Caco-2 (cell line): ENCODE measurements around the gene DRAP1. TPM values are rescaled to one million over a fixed set of nuclear protein-coding genes. Genes with fewer than 3 reads are reported as not detected.

Experiments used
- BruUV-seq: library from RNA; stranded (reverse); fragments of 400-500 nt; replicated peaks from 2 replicates; lab custom pipeline; 2021; lab: Mats Ljungman, UMichigan
- CTCF ChIA-PET: fragments of 300-600 bp; sonication (Branson Sonifier 250); formaldehyde crosslinking; loops from one replicate; lab custom pipeline; 2022; ENCODE audit warnings: antibody characterized with exemption; lab: Charles Lee
- POLR2A ChIA-PET: fragments of 300-600 bp; sonication (Branson Sonifier 250); formaldehyde crosslinking; loops from one replicate; lab custom pipeline; 2022; ENCODE audit warnings: antibody characterized with exemption; lab: Charles Lee
- DNase-seq, 2 experiments: peaks; one replicate each; pipeline versions ENCODE4 v3.0.0 to v3.0.0-alpha.2; 2020 to 2022
- H3K27me3 ChIP-seq: replicated peaks from 2 replicates; pipeline ENCODE4 v1.6.0; 2011; ENCODE audit warnings: low read length; ENCODE audit not compliant: control insufficient read depth, insufficient read depth
- H3K36me3 ChIP-seq: 2 replicates; pipeline ENCODE4 v1.5.1; 2011; ENCODE audit warnings: low read length; ENCODE audit not compliant: control insufficient read depth, insufficient read depth
- H3K4me1 ChIP-seq: fragments of 250-450 bp; sonication (Bioruptor Pico); 2 replicates; pipeline ENCODE4 v1.5.1; 2020; ENCODE audit warnings: mild to moderate bottlenecking
- H3K4me3 ChIP-seq: 2 replicates; pipeline ENCODE4 v1.5.1; 2011; ENCODE audit warnings: low read depth, mild to moderate bottlenecking, control low read depth, low read length
- H3K9me3 ChIP-seq: fragments of 250-450 bp; sonication (Bioruptor Pico); 2 replicates; pipeline ENCODE4 v1.5.1; 2020; ENCODE audit warnings: mild to moderate bottlenecking, moderate library complexity
- H3K27ac Mint-ChIP-seq: one replicate; pipeline ENCODE4 v1.8.0; 2022; ENCODE audit warnings: mixed read lengths; ENCODE audit not compliant: unreplicated experiment
- H3K27me3 Mint-ChIP-seq: one replicate; pipeline ENCODE4 v1.8.0; 2022; ENCODE audit warnings: mixed read lengths; ENCODE audit not compliant: insufficient read depth, unreplicated experiment
- H3K36me3 Mint-ChIP-seq: one replicate; pipeline ENCODE4 v1.8.0; 2022; ENCODE audit warnings: mild to moderate bottlenecking, mixed read lengths; ENCODE audit not compliant: insufficient read depth, unreplicated experiment
- H3K4me1 Mint-ChIP-seq: one replicate; pipeline ENCODE4 v1.8.0; 2022; ENCODE audit warnings: low read depth, mixed read lengths; ENCODE audit not compliant: unreplicated experiment
- H3K4me3 Mint-ChIP-seq: one replicate; pipeline ENCODE4 v1.8.0; 2022; ENCODE audit warnings: mild to moderate bottlenecking, moderate library complexity, mixed read lengths; ENCODE audit not compliant: unreplicated experiment
- H3K9me3 Mint-ChIP-seq: one replicate; pipeline ENCODE4 v1.8.0; 2022; ENCODE audit warnings: mixed read lengths; ENCODE audit not compliant: unreplicated experiment
- intact Hi-C: fragments of 100-400 bp; cut with micrococcal nuclease; formaldehyde crosslinking; loops from one replicate; pipeline ENCODE4 v1.10.0; 2022; ENCODE audit not compliant: unreplicated experiment
- total RNA-seq: library from RNA; stranded (reverse); gene quantifications from 2 replicates; pipeline ENCODE4 v1.2.3, GENCODE V29; 2022
- TF ChIP-seq, protein P1 (sequence below), 2 experiments: fragments of 200-600 bp in 1 of 2; IDR thresholded peaks; 1 replicate in 1 of 2; 2 replicates in 1 of 2; pipeline versions ENCODE4 v1.5.1 to v1.8.0; 2011 to 2022; ENCODE audit warnings: antibody characterized with exemption in 1 of 2, control low read depth in 1 of 2, inconsistent platforms in 1 of 2, low read depth in 1 of 2, low read length in 1 of 2, mild to moderate bottlenecking in 1 of 2, moderate library complexity in 1 of 2; ENCODE audit not compliant: insufficient read depth in 1 of 2, severe bottlenecking in 1 of 2, unreplicated experiment in 1 of 2

DRAP1 gene
- total RNA-seq, 1 experiment from 2014 or later: 91.0 TPM

DNA sequence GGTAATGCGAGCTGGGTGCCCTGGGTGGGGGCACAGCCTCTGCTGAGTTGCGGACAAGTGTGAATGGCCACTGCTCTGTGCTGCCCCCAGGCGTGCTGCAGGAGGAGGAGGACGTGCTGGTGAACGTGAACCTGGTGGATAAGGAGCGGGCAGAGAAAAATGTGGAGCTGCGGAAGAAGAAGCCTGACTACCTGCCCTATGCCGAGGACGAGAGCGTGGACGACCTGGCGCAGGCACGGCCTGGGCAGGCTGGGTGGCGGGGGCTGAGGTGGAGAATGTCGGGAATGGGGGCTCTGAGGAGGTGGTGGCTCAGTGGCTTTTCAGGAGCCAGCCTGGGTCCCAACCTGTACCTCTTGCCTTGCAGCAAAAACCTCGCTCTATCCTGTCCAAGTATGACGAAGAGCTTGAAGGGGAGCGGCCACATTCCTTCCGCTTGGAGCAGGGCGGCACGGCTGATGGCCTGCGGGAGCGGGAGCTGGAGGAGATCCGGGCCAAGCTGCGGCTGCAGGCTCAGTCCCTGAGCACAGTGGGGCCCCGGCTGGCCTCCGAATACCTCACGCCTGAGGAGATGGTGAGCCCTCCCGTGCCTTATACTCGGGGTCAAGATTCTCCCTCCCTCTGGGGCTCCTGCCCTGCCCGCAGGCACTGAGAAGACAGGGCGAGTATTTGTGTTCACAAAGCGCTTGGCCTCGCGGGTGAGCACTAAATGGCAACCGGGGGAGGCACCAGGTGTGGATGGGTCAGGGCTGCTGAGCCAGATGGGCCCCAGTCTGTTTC, 46.9 kb downstream of the DRAP1 start:
- no peak for DNase-seq
- no peak overlapping the region for H3K4me3 ChIP-seq
- TF ChIP-seq, protein P1, sequence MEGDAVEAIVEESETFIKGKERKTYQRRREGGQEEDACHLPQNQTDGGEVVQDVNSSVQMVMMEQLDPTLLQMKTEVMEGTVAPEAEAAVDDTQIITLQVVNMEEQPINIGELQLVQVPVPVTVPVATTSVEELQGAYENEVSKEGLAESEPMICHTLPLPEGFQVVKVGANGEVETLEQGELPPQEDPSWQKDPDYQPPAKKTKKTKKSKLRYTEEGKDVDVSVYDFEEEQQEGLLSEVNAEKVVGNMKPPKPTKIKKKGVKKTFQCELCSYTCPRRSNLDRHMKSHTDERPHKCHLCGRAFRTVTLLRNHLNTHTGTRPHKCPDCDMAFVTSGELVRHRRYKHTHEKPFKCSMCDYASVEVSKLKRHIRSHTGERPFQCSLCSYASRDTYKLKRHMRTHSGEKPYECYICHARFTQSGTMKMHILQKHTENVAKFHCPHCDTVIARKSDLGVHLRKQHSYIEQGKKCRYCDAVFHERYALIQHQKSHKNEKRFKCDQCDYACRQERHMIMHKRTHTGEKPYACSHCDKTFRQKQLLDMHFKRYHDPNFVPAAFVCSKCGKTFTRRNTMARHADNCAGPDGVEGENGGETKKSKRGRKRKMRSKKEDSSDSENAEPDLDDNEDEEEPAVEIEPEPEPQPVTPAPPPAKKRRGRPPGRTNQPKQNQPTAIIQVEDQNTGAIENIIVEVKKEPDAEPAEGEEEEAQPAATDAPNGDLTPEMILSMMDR (IDR thresholded peaks at IDR 0.05; ENCODE audit: insufficient read depth in 1 of 2, low read depth in 1 of 2, low read length in 1 of 2, severe bottlenecking in 1 of 2, unreplicated experiment in 1 of 2): no peak
- Mint-ChIP-seq H3K4me1 (peaks cover 13% of the 10 kb centered on the region), H3K9me3 (no peaks in the 10 kb centered on the region), H3K4me3 (no peak overlapping the region), H3K27me3 (no peaks in the 10 kb centered on the region), H3K27ac (no peak overlapping the region), H3K36me3 (peaks cover 57% of the 10 kb centered on the region)
- ChIA-PET POLR2A (no interaction called here), CTCF (interaction anchor here (0.6 kb wide), 1 partner anchor 78 kb away, joined by 11 read pairs; the partner anchor contains the start of gene FIBP)
- TSS peak; percentile 8 for BruUV-seq
- peaks cover 1% of the 10 kb centered on the region for H3K36me3 ChIP-seq
- intact Hi-C loops: no loop called here
- no peaks in the 10 kb centered on the region for H3K27me3 ChIP-seq
- H3K9me3 ChIP-seq: no peaks in the 10 kb centered on the region
- H3K4me1 ChIP-seq: peaks cover 10% of the 10 kb centered on the region

DNA sequence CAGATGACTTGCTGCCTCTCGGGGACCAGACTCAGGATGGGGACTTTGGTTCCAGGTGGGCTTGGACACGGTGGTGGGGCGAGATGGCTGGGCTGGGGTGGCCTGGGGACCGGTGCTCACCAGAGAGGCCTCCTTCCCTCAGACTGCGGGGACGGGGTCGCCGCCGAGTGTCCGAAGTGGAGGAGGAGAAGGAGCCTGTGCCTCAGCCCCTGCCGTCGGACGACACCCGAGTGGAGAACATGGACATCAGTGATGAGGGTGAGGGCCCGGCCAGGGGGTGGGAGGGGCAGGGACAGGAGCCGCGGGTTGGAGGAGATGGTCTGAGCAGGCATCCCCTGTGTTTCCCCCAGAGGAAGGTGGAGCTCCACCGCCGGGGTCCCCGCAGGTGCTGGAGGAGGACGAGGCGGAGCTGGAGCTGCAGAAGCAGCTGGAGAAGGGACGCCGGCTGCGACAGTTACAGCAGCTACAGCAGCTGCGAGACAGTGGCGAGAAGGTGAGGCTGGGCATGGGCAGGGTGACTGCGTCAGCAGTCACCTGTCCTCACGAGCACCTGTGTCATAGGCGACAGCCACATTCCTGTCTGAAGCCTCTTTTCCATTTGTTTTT, 48.2 kb downstream of the DRAP1 start:
- Mint-ChIP-seq H3K36me3 (peaks cover 59% of the 10 kb centered on the region), H3K27ac (no peak overlapping the region), H3K4me3 (no peak overlapping the region), H3K9me3 (no peaks in the 10 kb centered on the region), H3K4me1 (peaks cover 9% of the 10 kb centered on the region), H3K27me3 (no peaks in the 10 kb centered on the region)
- Histone ChIP-seq H3K9me3 (no peaks in the 10 kb centered on the region), H3K36me3 (peaks cover 1% of the 10 kb centered on the region), H3K4me3 (no peak overlapping the region), H3K4me1 (peaks cover 8% of the 10 kb centered on the region), H3K27me3 (no peaks in the 10 kb centered on the region)
- intact Hi-C loops: no loop called here
- DNase-seq: no peak
- POLR2A ChIA-PET: interaction anchor here (0.5 to 0.7 kb wide), 2 partner anchors 12 to 19 kb away, joined by 4 to 7 read pairs; no protein-coding TSS in a partner anchor
- TF ChIP-seq, protein P1 (IDR thresholded peaks at IDR 0.05; ENCODE audit: insufficient read depth in 1 of 2, low read depth in 1 of 2, low read length in 1 of 2, severe bottlenecking in 1 of 2, unreplicated experiment in 1 of 2): no peak
- BruUV-seq: no TSS peak
- CTCF ChIA-PET: no interaction called here

DNA sequence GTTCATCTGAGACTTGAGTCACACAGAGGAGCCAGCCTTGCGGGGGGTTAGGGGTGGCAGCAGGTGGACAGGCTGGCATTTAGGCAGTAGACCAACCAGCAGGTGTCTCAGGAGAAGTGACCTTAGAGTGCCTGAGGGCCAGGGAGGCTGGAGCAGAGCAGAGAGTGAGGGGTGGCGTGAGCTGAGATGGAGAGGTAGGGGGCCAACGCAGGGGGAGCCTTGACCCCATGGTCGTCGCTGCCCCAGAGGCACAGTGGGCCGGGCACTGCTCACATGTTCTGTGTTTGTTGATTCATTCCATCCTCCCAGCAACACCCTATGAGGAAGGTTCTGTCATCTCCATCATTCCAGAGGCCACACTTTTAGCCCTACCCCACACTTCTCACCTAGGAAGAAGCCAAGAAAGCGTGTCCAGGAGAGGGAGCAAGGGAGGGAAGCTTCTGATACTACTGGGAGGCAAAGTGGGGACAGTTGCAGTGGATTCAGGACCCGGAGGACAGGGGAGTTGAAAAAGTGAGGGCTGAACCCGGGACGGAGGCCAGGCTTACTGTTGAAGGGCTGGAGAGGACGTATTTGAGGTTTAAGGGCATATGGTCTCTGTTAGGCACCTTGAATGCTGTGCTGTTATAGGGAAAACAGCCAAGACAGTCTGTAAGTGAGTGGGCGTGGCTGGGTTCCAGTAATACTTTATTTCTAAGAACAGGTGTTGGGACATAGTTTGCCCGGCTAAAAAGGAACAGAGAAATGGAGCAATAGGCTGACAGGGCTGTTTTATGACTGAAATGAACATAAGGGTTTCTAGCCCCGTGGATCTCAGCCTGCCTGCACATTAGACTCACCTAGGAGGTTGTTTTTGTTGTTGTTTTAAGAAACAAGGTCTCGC, 49.6 kb downstream of the DRAP1 start:
- BruUV-seq: no TSS peak
- H3K4me3 Mint-ChIP-seq: no peak overlapping the region
- POLR2A ChIA-PET: no interaction called here

More for the DNA sequence above, 49.6 kb downstream of the DRAP1 start:
- intact Hi-C loops: no loop called here
- Histone ChIP-seq H3K36me3 (peaks cover 1% of the 10 kb centered on the region), H3K27me3 (no peaks in the 10 kb centered on the region), H3K4me1 (no peaks in the 10 kb centered on the region), H3K9me3 (no peaks in the 10 kb centered on the region), H3K4me3 (no peak overlapping the region)
- CTCF ChIA-PET: interaction anchor here (1.2 kb wide), 1 partner anchor 78 kb away, joined by 4 read pairs; the partner anchor contains the start of gene CCDC85B
- TF ChIP-seq, protein P1 (IDR thresholded peaks at IDR 0.05; ENCODE audit: insufficient read depth in 1 of 2, low read depth in 1 of 2, low read length in 1 of 2, severe bottlenecking in 1 of 2, unreplicated experiment in 1 of 2): no peak
- Mint-ChIP-seq H3K27me3 (no peaks in the 10 kb centered on the region), H3K9me3 (no peaks in the 10 kb centered on the region), H3K4me1 (no peaks in the 10 kb centered on the region), H3K27ac (peak overlapping the region; percentile 11), H3K36me3 (peaks cover 65% of the 10 kb centered on the region)
- no peak for DNase-seq
